Measurements from ENCODE around the gene CACNA2D4.

Gene CACNA2D4

DNA sequence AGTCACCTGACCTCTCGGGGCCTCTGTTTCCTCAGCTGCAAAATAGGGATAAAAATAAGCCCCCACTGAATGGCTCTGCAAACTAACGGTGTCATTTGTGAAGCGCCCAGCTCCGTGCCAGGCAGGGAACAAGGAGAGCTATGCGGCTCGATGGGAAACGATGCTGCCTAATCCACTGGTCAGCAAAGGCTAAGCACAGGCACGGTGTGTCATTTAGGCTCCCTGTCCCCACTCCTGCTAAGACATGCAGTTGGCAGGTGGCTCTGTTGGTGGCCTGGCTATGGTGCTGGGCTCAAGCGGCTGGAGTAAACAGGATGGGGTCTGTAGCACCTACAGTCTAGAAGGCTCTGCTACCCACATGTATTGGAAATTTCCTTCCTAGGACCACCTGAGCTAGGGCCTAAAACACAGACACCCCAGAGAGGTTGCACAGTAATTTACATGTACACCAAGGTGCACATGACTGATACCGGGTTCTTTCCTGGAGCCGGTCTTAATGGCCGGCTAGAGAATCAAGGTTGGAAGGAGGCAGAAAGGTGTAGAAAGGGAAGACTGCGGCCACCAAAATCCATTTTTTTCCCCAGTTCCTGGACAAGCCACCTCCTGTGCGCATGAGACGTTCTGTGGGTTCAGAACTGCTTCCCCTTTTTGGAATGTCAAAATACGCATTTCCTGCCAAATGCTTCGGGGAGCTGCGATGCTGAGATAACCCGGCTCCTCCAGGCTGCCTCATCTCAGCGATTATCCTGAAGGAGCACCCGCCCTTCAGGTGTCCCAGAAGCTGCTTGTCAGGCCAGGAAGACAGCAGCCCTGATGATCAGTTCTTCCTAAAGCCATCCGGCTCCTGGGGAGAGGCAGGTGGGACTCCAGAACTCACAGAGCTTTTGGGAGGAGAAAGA, 1.0 kb downstream of the CACNA2D4 start:
- no peak for DNase-seq (ENCODE audit: low read depth in 4 of 4, low spot score in 1 of 4)

- no peak for DNase-seq (ENCODE audit: low read depth in 4 of 4, low spot score in 1 of 4)
Measured at GRCh38 chr12:1916371-1917171, 1.9 kb downstream of the CACNA2D4 start.

- DNase-seq (ENCODE audit: low read depth in 4 of 4, low spot score in 1 of 4): no peak
Measured at GRCh38 chr12:1915082-1915968, 3.1 kb downstream of the CACNA2D4 start.

- no peak for DNase-seq (ENCODE audit: low read depth in 4 of 4, low spot score in 1 of 4)
Measured at GRCh38 chr12:1914114-1914911, 4.1 kb downstream of the CACNA2D4 start.

DNA sequence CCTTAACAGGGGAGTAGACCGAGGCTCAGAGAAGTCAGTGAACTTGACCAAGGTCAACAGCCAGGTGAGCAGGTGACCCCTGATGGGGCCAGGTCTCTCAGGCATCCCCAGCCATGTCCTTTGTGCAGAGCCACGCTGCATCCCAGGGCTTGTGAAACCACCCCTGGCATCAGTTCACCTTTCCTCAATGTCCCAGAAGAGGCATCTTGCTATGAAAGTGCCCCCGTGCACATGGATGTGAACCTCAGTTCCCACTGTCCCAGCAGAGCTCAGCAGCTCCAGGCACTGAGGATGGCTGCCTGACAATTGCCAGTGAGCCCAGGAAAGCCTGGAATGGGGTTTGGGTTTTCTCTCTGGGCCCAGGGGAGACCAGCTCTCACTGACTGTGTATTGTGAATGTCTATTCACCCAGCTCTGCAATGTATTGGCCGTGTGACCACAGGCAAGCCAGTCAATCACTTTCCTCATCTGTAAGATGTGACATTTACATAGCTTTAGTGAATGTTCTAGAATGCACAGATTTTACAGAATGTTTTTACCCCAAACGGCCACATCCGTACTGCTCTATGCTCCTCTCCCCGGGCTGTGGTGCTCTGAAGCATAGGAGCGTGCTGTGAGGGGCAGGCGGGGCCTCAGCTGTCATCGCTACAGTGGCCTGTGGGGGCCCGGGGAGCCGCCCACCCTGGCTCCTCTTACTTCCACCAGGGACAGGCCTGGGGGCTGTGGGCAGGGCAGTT, 4.9 kb downstream of the CACNA2D4 start:
- no peak for DNase-seq (ENCODE audit: low read depth in 4 of 4, low spot score in 1 of 4)

DNA sequence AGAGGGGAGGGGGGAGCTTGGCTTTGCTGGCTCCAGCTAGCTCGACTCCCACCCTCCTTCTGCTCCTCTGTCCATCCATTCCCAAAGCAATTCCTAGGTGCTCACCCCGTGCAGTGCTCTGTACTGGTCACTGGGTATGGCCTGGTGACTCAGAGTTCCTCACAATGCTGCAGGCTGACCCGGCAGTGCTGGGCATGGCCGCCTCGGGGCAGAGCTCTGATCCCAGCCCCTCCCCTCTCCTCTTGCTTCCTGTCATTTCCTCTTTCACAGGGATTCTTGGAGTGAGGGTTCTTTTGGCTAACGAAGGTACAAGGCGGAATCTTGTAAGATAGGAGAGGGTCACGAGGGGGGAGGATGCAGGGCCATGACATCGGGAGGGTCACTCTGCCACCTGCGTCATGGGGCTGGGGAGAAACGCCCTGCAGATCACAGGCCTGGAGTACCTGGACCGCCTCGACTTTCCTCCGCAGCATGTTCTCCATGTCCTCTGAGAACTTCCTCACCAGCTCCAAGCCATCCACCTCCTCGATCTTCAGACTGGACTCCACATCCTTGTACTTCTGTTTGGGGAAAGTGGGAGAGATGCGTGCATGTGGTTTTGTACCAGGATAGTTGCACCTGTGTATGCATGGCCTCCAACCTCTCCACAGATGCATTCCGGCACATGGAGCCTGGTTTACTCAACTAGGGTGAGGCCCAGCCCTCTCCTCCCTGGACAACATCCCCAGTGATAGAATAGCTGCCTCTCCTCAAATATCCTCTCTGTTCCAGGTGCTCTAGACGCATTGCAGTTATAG, 5.7 kb downstream of the CACNA2D4 start:
- no peak for DNase-seq (ENCODE audit: low read depth in 4 of 4, low spot score in 1 of 4)

DNA sequence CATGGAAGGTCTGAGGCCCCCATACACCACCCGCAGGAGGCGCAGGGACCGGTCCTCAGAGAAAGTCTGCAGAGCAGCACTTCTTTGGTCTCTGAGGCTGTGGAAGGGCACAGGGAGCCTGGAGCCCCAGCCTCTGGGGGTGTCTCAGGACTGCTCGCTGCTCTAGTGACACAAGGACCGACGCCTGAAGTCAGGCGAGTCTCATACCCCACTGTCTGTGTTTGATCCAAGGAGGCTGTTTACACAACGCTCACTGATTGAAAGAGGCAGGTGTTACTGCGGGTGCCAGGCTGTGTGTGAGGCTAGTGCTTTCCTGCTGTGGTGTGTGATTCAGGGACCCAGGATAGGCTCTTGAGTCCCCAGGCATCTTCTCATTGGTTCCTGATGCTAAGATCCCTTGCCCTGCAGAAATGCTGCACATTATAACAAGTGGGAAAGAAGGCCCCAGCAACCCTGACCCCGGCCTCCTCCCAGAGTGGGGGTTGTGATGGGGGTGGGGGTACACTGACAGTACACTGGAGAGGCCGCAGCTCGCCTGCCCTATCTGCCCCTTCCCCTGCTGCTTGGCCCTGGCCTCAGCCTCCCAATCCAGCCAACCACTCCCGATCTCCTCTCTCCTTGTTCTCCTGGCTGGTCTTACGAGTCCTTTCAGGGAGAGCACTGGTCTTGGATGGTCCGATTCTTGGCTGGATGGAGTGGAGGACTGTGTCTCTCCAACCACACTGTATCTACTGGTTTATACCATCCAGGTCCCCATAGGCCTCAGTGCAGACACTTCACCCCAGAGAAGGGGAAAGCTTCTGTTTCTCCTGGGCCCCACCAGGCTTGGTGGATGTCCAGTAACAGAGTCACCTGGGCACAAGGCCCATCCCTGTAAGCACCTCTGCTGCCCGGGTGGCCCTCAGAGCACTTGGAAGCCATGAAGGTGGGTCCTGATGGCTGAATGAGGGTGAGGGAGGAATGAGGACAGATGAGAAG, 6.6 kb downstream of the CACNA2D4 start:
- no peak for DNase-seq (ENCODE audit: low read depth in 4 of 4, low spot score in 1 of 4)

DNA sequence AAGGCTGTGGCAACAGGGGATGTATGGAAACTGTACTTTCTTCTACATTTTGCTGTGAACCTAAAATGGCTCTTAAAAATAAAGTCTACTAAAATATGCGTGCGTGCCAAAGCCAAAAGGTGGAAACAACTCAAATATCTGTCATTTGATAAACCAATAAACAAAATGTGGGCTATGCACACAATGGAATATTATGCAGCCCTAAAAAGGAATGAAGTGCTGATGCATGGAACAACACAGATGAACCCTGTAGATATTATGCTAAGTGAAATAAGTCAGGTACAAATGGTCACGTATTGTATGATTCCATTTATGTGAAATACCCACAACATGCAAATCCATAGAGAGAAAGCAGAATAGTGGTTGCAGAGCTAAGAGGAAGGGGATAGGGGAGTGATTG, 8.0 kb downstream of the CACNA2D4 start:
- no peak for DNase-seq (ENCODE audit: low read depth in 4 of 4, low spot score in 1 of 4)

GRCh38 chr12:1908758-1909157, 9.7 kb downstream of the CACNA2D4 start:
- DNase-seq (ENCODE audit: low read depth in 4 of 4, low spot score in 1 of 4): no peak

DNA sequence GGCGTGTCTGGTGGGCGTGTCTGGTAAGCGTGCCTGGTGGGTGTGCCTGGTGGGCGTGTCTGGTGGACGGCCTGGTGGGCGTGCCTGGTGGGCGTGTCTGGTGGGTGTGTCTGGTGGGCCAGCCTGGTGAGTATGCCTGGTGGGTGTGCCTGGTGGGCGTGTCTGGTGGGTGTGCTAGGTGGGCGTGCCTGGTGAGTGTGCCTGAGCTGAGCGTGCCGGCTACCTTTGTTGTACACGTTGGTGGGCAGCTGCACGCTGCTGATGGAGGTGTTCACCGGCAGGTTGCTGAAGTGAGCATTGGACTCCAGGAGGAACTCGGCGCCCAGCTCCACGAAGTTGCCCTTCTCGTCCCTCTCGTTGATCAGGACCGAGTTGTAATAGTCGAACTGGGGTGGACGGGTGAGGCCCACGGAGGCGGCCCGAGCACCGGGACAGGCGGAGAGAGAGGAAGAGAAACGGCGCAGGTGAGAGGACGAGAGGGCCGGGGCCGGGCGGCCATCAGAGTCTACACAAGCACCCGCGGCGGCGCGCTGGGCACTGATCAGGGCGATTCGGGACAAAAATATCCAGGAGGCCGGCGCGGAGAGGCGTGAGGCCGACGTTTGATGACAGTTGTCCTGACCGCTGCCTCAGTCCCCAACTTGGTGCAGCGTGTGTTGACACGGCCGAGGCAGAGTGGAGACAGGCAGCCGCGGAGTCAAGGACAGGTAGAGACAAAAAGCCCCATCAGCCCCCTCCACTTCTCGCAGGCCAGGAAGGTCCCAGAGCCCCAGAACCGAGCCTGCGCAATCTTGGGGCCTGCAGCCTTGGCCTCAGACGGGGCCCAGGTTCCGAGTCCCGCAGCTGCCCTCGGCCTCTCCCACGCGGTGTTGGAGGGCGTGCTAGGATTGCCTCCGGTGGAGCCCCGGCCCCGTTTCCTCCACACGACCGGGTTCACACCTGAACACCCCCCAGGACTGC, 10.5 kb downstream of the CACNA2D4 start:
- DNase-seq (ENCODE audit: low read depth in 4 of 4, low spot score in 1 of 4): peak in 1 of 4 experiments; percentile 11

DNA sequence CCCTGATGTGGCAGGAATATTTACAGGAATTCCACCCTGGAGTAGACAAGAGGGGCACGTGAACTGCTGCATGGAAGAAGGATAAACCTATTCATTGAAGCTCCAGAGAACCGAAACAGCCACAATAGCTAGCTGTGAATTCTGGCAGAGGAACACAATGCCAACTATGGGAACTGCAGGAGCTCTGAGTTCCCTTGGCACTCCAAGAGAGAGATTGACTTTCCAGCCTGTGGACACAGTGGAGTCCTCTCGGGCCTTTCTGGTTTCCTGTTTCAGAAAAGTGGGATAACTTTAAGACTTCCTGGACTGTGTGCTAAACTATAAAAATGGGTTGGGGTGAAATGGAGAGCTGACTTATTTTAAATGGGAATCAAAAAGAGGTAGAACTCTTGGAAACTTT, 11.9 kb downstream of the CACNA2D4 start:
- DNase-seq (ENCODE audit: low read depth in 4 of 4, low spot score in 1 of 4): no peak

DNA sequence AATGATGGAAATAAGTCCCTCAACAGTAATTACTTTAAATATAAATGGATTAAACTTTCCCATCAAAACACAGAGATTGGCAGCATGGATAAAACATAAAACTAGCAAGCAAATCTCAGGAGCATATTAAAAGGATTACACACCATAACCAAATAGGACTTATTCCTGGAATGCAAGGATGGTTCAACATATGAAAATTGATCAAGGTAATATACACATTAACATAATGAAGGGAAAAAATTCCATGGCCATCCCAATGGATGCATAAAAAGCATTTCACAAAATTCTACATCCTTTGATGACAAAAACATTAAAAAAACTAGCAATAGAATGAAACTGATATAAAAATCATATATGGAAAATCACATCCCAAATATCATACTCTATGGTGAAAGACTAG, 13.6 kb downstream of the CACNA2D4 start:
- DNase-seq (ENCODE audit: low read depth in 4 of 4, low spot score in 1 of 4): no peak

DNA sequence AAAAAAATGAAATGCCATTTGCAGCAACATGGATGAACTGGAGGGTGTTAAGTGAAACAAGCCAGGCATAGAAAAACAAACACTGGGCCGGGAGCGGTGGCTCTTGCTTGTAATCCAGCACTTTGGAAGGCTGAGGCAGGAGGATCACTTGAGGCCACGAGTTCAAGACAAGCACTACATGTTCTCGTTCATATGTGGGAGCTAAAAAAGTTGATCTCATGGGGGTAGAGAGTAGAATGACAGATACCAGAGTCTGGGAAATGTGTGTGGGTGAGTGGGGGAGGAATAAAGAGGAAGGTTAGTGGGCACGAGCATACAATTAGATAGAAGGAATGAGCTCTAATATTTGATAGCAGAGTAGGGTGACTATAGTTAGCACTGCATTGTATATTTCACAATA, 21.5 kb downstream of the CACNA2D4 start:
- no peak for DNase-seq (ENCODE audit: low read depth in 4 of 4, low spot score in 1 of 4)

- no peak for DNase-seq (ENCODE audit: low read depth in 4 of 4, low spot score in 1 of 4)
Measured at GRCh38 chr12:1890810-1891209, 27.6 kb downstream of the CACNA2D4 start.

DNA sequence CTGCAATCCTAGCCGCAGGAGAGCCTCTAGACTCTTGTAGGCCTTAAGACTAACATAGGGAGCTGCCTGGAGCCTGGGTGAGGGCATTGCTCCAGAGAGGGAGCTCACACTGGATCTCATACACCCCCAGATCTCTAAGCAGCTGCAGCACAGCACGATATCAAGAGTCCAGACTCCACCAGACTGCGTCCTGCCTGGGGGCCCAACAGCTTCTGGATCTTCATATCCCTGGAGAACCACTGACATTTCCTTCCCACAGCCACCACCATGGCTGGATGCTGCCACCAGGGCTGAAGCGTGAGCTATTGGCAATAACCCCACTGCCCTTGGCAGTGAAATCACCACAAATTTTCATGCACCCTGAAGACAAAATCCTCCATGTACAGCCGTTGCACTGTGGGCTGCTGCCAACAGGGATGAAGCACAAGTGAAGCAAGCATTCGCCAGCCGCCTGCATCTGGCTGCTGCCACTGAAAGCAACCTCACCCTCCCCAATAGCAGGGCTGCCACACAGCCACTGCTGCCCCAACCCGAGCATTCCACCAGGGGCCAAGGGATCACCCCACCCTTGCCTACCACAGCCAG, 28.2 kb downstream of the CACNA2D4 start:
- no peak for DNase-seq (ENCODE audit: low read depth in 4 of 4, low spot score in 1 of 4)

- DNase-seq (ENCODE audit: low read depth in 4 of 4, low spot score in 1 of 4): no peak
Measured at GRCh38 chr12:1888923-1889322, 29.5 kb downstream of the CACNA2D4 start.
